ENCODE results near the gene ZNF8. TPM values are rescaled to one million over a fixed set of nuclear protein-coding genes. Genes with fewer than 3 reads are reported as not detected.
"Not testable (repeated sequence)": the region's sequence is repeated elsewhere in the genome, so short reads cannot be mapped to it uniquely, and the experiment has no call there.

ZNF8 gene
- total and polyA plus RNA-seq, 10 donors: 0.91 to 10.7 (median 7.4) TPM

DNA sequence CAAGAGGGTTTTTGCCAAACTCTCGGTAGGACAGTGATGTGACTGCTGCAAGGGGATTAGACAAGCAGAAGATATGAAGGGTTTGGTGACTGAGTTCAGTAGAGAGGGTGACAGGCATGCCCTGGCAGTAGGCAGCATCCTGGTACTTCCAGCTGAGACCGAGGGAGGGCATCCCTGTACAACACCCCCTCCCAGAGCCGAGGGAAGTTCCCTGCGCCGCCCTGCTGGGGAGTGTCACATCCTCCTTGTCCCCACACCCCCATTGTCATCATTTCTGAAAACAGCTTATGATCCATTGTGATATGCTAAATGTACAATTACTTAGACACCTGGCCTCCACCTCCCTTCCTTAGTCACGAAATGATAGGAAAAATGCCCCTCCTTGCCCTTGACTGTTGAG, 35.4 kb upstream of the ZNF8 start:
- TF ChIP-seq CTCF (IDR thresholded peaks at IDR 0.05 in 8 of 11, conservative IDR thresholded peaks at IDR 0.05 in 3 of 11): no peak
- no peak for TF ChIP-seq POLR2A (IDR thresholded peaks at IDR 0.05)
- TF ChIP-seq POLR2AphosphoS5 (IDR thresholded peaks at IDR 0.05): no peak
- Histone ChIP-seq H3K27me3 (replicated peaks in 1 of 7) (no peaks in the 10 kb centered on the region), H3K4me1 (no peaks in the 10 kb centered on the region), H3K9me3 (peaks cover 46 to 100% (median 100%) of the 10 kb centered on the region in 8 donors), H3K27ac (no peak overlapping the region), H3K36me3 (peaks cover 46 to 100% (median 93%) of the 10 kb centered on the region in 6 donors), H3K4me3 (no peak overlapping the region)
- no peak for DNase-seq
- intact Hi-C loops (cut with DNase I; ENCODE audit: low total_unique reads): no loop called here
- WGBS, 5 donors: 96 to 98% (median 98%) methylated on average over 6 of the region's 6 CpGs

- TF ChIP-seq CTCF (IDR thresholded peaks at IDR 0.05 in 8 of 11, conservative IDR thresholded peaks at IDR 0.05 in 3 of 11): no peak
- no peak for TF ChIP-seq POLR2AphosphoS5 (IDR thresholded peaks at IDR 0.05)
- no peak for TF ChIP-seq POLR2A (IDR thresholded peaks at IDR 0.05)
- Histone ChIP-seq H3K36me3 (peaks cover 68 to 100% (median 100%) of the 10 kb centered on the region in 6 donors), H3K4me3 (no peak overlapping the region), H3K27me3 (replicated peaks in 1 of 7) (no peaks in the 10 kb centered on the region), H3K4me1 (no peaks in the 10 kb centered on the region), H3K9me3 (peaks cover 75 to 100% (median 100%) of the 10 kb centered on the region in 8 donors), H3K27ac (no peak overlapping the region)
- no peak for DNase-seq
- intact Hi-C loops (cut with DNase I; ENCODE audit: low total_unique reads): no loop called here
- WGBS, 5 donors: 97 to 100% (median 99%) methylated on average over 3 of the region's 3 CpGs
These were observed 29.9 kb upstream of the ZNF8 start for GRCh38 chr19:58248886-58249285.

- WGBS, 5 donors: 94 to 100% (median 98%) methylated on average over 2 of the region's 2 CpGs
- Histone ChIP-seq H3K27ac (no peak overlapping the region), H3K9me3 (peaks cover 81 to 100% (median 100%) of the 10 kb centered on the region in 8 donors), H3K27me3 (replicated peaks in 1 of 7) (no peaks in the 10 kb centered on the region), H3K4me3 (no peak overlapping the region), H3K36me3 (peaks cover 56 to 100% (median 99%) of the 10 kb centered on the region in 6 donors), H3K4me1 (no peaks in the 10 kb centered on the region)
- TF ChIP-seq CTCF (IDR thresholded peaks at IDR 0.05 in 8 of 11, conservative IDR thresholded peaks at IDR 0.05 in 3 of 11) (no peak), POLR2A (IDR thresholded peaks at IDR 0.05) (no peak), POLR2AphosphoS5 (IDR thresholded peaks at IDR 0.05) (no peak)
- intact Hi-C loops (cut with DNase I; ENCODE audit: low total_unique reads): no loop called here
- DNase-seq: no peak
These were observed 26.6 kb upstream of the ZNF8 start for GRCh38 chr19:58252102-58252685.

DNA sequence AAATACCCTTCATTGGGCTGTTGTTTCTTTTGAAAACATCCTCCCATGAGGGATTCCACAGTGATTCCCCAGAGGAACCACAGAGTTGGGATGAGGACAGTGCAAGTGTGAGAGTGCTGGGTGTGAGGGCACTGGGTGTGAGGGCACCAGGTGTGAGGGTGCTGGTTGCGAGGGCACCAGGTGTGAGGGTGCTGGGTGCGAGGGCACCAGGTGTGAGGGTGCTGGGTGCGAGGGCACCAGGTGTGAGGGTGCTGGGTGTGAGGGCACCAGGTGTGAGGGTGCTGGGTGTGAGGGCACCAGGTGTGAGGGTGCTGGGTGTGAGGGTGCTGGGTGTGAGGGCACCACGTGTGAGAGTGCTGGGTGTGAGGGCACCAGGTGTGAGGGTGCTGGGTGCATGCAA, 20.5 kb upstream of the ZNF8 start:
- H3K4me1 ChIP-seq; intact Hi-C loops (cut with DNase I; ENCODE audit: low total_unique reads); DNase-seq; H3K27ac ChIP-seq; H3K27me3 ChIP-seq (replicated peaks in 1 of 7): not testable (repeated sequence)
- Histone ChIP-seq H3K9me3 (peaks cover 79 to 100% (median 100%) of the 10 kb centered on the region in 8 donors), H3K36me3 (peaks cover 47 to 100% (median 97%) of the 10 kb centered on the region in 6 donors), H3K4me3 (peak overlapping the region in 1 of 8 donors; percentile 32)
- 79 to 98% (median 93%) methylated on average over 3 to 4 of the region's 4 CpGs for WGBS, 5 donors
